Mesenchymal stem cell (in vitro differentiated cells and primary cell): ENCODE results near the gene FNDC10.

Experiments
- DNase-seq: peaks from one replicate; pipeline ENCODE4 v3.0.0-alpha.2; 2013
- H2AFZ ChIP-seq: one replicate; pipeline ENCODE4 v1.6.1; 2013; ENCODE audit warnings: low read depth, mild to moderate bottlenecking, control low read depth, inconsistent platforms, low read length, moderate library complexity
- H2AK5ac ChIP-seq: 2 replicates; pipeline ENCODE4 v1.6.1; 2013; ENCODE audit warnings: low read length, moderate library complexity, mild to moderate bottlenecking, inconsistent platforms; ENCODE audit not compliant: severe bottlenecking
- H2BK120ac ChIP-seq: one replicate; pipeline ENCODE4 v1.6.1; 2013; ENCODE audit warnings: low read depth, mild to moderate bottlenecking, inconsistent platforms, low read length, moderate library complexity
- H2BK12ac ChIP-seq, 2 experiments: one replicate each; pipeline ENCODE4 v1.6.1; 2013; ENCODE audit warnings: inconsistent platforms in 2 of 2, low read length in 2 of 2, mild to moderate bottlenecking in 2 of 2, moderate library complexity in 2 of 2, control low read depth in 1 of 2
- H2BK15ac ChIP-seq: one replicate; pipeline ENCODE4 v1.6.1; 2013; ENCODE audit warnings: mild to moderate bottlenecking, low read depth, inconsistent platforms; ENCODE audit not compliant: poor library complexity, severe bottlenecking
- H2BK5ac ChIP-seq: 2 replicates; pipeline ENCODE4 v1.6.1; 2013; ENCODE audit warnings: low read depth, mild to moderate bottlenecking, low read length, control low read depth, inconsistent platforms; ENCODE audit not compliant: poor library complexity, severe bottlenecking
- H3K14ac ChIP-seq, 2 experiments: one replicate each; pipeline ENCODE4 v1.6.1; 2013; ENCODE audit warnings: inconsistent platforms in 2 of 2, low read length in 2 of 2, control low read depth in 1 of 2, mild to moderate bottlenecking in 1 of 2, moderate library complexity in 1 of 2
- H3K18ac ChIP-seq, 2 experiments: one replicate each; pipeline ENCODE4 v1.6.1; 2013; ENCODE audit warnings: inconsistent platforms in 2 of 2, low read length in 2 of 2, control low read depth in 1 of 2, low read depth in 1 of 2, mild to moderate bottlenecking in 1 of 2
- H3K23ac ChIP-seq, 2 experiments: one replicate each; pipeline ENCODE4 v1.6.1; 2013; ENCODE audit warnings: inconsistent platforms in 2 of 2, low read length in 2 of 2, mild to moderate bottlenecking in 2 of 2, moderate library complexity in 2 of 2, control low read depth in 1 of 2
- H3K27ac ChIP-seq: 2 replicates; pipeline ENCODE4 v1.5.1; 2013; ENCODE audit warnings: mild to moderate bottlenecking, moderate library complexity, low read length, control low read depth, inconsistent platforms; ENCODE audit not compliant: poor library complexity, severe bottlenecking
- H3K27me3 ChIP-seq, 2 experiments: 2 replicates each; pipeline versions ENCODE4 v1.6.1 to v1.7.0; 2013; ENCODE audit warnings: low read length in 2 of 2, mild to moderate bottlenecking in 2 of 2, moderate library complexity in 2 of 2, control low read depth in 1 of 2, inconsistent platforms in 1 of 2; ENCODE audit not compliant: control insufficient read depth in 1 of 2, insufficient read depth in 1 of 2
- H3K36me3 ChIP-seq, 2 experiments: 2 replicates each; pipeline versions ENCODE4 v1.6.1 to v1.7.0; 2013; ENCODE audit warnings: low read length in 2 of 2, control low read depth in 1 of 2, inconsistent platforms in 1 of 2, low read depth in 1 of 2, mild to moderate bottlenecking in 1 of 2; ENCODE audit not compliant: insufficient read depth in 2 of 2, control insufficient read depth in 1 of 2
- H3K4ac ChIP-seq, 2 experiments: one replicate each; pipeline ENCODE4 v1.6.1; 2013; ENCODE audit warnings: inconsistent platforms in 2 of 2, low read length in 2 of 2, mild to moderate bottlenecking in 2 of 2, moderate library complexity in 2 of 2, control low read depth in 1 of 2, low read depth in 1 of 2
- H3K4me1 ChIP-seq: 2 replicates; pipeline ENCODE4 v1.6.1; 2013; ENCODE audit warnings: low read depth, low read length, control low read depth; ENCODE audit not compliant: control insufficient read depth, insufficient read depth
- H3K4me2 ChIP-seq: 2 replicates; pipeline ENCODE4 v1.6.1; 2013; ENCODE audit warnings: low read length, mild to moderate bottlenecking, inconsistent platforms; ENCODE audit not compliant: poor library complexity, severe bottlenecking
- H3K4me3 ChIP-seq, 2 experiments: 2 replicates each; pipeline versions ENCODE4 v1.5.1 to v1.7.0; 2013; ENCODE audit warnings: low read length in 2 of 2, mild to moderate bottlenecking in 2 of 2, control low read depth in 1 of 2, low read depth in 1 of 2; ENCODE audit not compliant: insufficient read depth in 1 of 2
- H3K79me1 ChIP-seq: replicated peaks from 2 replicates; pipeline ENCODE4 v1.6.1; 2013; ENCODE audit warnings: mild to moderate bottlenecking, control low read depth, low read length, inconsistent platforms; ENCODE audit not compliant: poor library complexity, severe bottlenecking
- H3K9ac ChIP-seq: 2 replicates; pipeline ENCODE4 v1.7.0; 2013; ENCODE audit warnings: mild to moderate bottlenecking, low read length, moderate library complexity
- H3K9me3 ChIP-seq: 2 replicates; pipeline ENCODE4 v1.7.0; 2013; ENCODE audit warnings: mild to moderate bottlenecking, low read length; ENCODE audit not compliant: control insufficient read depth
- H4K8ac ChIP-seq: one replicate; pipeline ENCODE4 v1.6.1; 2013; ENCODE audit warnings: inconsistent platforms, mild to moderate bottlenecking, low read length, moderate library complexity
- H4K91ac ChIP-seq: one replicate; pipeline ENCODE4 v1.6.1; 2013; ENCODE audit warnings: mild to moderate bottlenecking, low read length, inconsistent platforms
- WGBS: methylation state at CpG from one replicate; pipeline ENCODE4 v1.1.7; 2013; ENCODE audit warnings: mixed read lengths; 5-methylcytosine and 5-hydroxymethylcytosine counted together

Gene FNDC10

DNA sequence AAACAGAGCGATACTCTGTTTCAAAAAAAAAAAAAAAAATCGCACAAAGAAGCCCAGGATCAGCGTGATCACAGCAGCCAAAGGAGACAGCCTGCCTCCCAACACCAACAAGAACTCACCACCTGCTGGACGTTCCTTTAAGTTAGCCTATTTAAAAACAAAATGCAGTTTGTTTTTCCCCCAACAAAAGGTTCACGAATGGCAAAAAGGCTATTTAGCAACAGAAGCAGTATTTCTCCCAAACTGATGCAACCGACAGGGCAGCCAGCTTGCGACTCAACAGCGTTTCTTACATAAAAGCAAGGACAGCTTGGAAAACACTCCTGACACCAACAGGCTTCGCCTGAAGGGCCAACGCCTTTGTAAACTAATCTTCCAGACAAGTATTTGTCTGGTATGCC lies 32.0 kb downstream of the FNDC10 start:
- DNase-seq = peak; percentile 23
- peaks cover 1% of the 10 kb centered on the region for H3K79me1 ChIP-seq
- no peak overlapping the region for H2BK15ac ChIP-seq
- no peaks in the 10 kb centered on the region for H3K9me3 ChIP-seq
- H2BK120ac ChIP-seq = no peak overlapping the region
- H3K9ac ChIP-seq = no peak overlapping the region
- no peak overlapping the region for H3K23ac ChIP-seq
- H3K4me3 ChIP-seq = no peak overlapping the region
- no peak overlapping the region for H4K91ac ChIP-seq
- no peak overlapping the region for H3K14ac ChIP-seq
- H3K4me1 ChIP-seq = peaks cover 12% of the 10 kb centered on the region
- H2AFZ ChIP-seq = no peak overlapping the region
- no peak overlapping the region for H3K4ac ChIP-seq
- H2BK12ac ChIP-seq = no peak overlapping the region
- H3K18ac ChIP-seq = no peak overlapping the region
- no peak overlapping the region for H4K8ac ChIP-seq
- WGBS = 81% methylated on average over 10 of the region's 10 CpGs
- no peak overlapping the region for H3K4me2 ChIP-seq
- H3K36me3 ChIP-seq = peaks cover 49 to 52% of the 10 kb centered on the region in 2 experiments
- H2AK5ac ChIP-seq = no peak overlapping the region
- H2BK5ac ChIP-seq = no peak overlapping the region
- no peaks in the 10 kb centered on the region for H3K27me3 ChIP-seq
- no peak overlapping the region for H3K27ac ChIP-seq

- Histone ChIP-seq H3K27me3 (no peaks in the 10 kb centered on the region), H3K4me1 (peaks cover 11% of the 10 kb centered on the region), H3K18ac (no peak overlapping the region), H2BK5ac (no peak overlapping the region), H3K79me1 (peaks cover 7% of the 10 kb centered on the region), H2AK5ac (no peak overlapping the region), H3K27ac (no peak overlapping the region), H3K4me2 (no peak overlapping the region), H3K36me3 (peaks cover 55 to 57% of the 10 kb centered on the region in 2 experiments), H2BK12ac (no peak overlapping the region), H3K4me3 (no peak overlapping the region), H2BK15ac (no peak overlapping the region), H2AFZ (no peak overlapping the region), H3K4ac (no peak overlapping the region), H2BK120ac (no peak overlapping the region), H4K8ac (no peak overlapping the region), H3K9ac (no peak overlapping the region), H4K91ac (no peak overlapping the region), H3K14ac (no peak overlapping the region), H3K23ac (no peak overlapping the region), H3K9me3 (no peaks in the 10 kb centered on the region)
- DNase-seq = no peak
- 93% methylated on average over 31 of the region's 31 CpGs for whole genome bisulfite sequencing
Observed at GRCh38 chr1:1567152-1567875, 32.6 kb downstream of the FNDC10 start.

- no peak overlapping the region for H3K4ac ChIP-seq
Observed at GRCh38 chr1:1565340-1565739, 34.6 kb downstream of the FNDC10 start.

DNA sequence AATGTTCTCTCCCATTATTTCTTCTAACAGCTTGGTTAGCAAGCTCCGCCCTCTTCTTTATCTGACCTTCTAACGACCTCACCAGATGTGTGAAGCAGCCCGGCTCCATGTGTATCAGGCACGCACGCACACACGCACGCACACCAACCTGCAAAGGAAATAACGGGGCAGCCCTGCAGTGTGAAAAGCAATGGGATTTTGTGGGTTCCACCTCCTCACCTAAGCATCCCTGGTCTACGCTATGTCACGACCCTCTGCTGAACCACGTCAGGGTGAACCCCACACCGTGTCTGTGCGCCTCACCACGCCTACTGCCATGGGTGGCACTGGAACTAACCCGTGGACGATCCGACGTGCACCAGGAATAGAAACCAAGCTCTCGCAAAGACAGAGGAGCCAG lies 35.7 kb downstream of the FNDC10 start:
- no peak overlapping the region for H3K4me2 ChIP-seq
- no peak overlapping the region for H2BK120ac ChIP-seq
- peaks cover 8% of the 10 kb centered on the region for H3K4me1 ChIP-seq
- no peak overlapping the region for H3K23ac ChIP-seq
- WGBS = 96% methylated on average over 19 of the region's 19 CpGs
- H4K8ac ChIP-seq = no peak overlapping the region
- no peak overlapping the region for H3K27ac ChIP-seq
- no peak overlapping the region for H3K4me3 ChIP-seq
- DNase-seq = no peak
- no peak overlapping the region for H2BK15ac ChIP-seq
- H3K14ac ChIP-seq = no peak overlapping the region
- H3K36me3 ChIP-seq = peaks cover 68 to 71% of the 10 kb centered on the region in 2 experiments
- H3K27me3 ChIP-seq = no peaks in the 10 kb centered on the region
- H3K9ac ChIP-seq = no peak overlapping the region
- H3K9me3 ChIP-seq = no peaks in the 10 kb centered on the region
- no peak overlapping the region for H2AFZ ChIP-seq
- no peak overlapping the region for H4K91ac ChIP-seq
- peaks cover 25% of the 10 kb centered on the region for H3K79me1 ChIP-seq
- no peak overlapping the region for H3K18ac ChIP-seq
- H2BK5ac ChIP-seq = no peak overlapping the region
- H3K4ac ChIP-seq = no peak overlapping the region
- H2AK5ac ChIP-seq = no peak overlapping the region
- H2BK12ac ChIP-seq = no peak overlapping the region

More at GRCh38 chr1:1565340-1565739, 34.6 kb downstream of the FNDC10 start:
- no peak for DNase-seq
- Histone ChIP-seq H2BK120ac (no peak overlapping the region), H3K14ac (no peak overlapping the region), H2BK12ac (no peak overlapping the region), H3K79me1 (peaks cover 20% of the 10 kb centered on the region), H3K27ac (no peak overlapping the region), H2AFZ (no peak overlapping the region), H2BK15ac (no peak overlapping the region), H2AK5ac (no peak overlapping the region), H4K8ac (no peak overlapping the region), H2BK5ac (no peak overlapping the region), H3K4me3 (no peak overlapping the region), H3K27me3 (no peaks in the 10 kb centered on the region), H3K4me2 (no peak overlapping the region), H3K23ac (no peak overlapping the region), H3K36me3 (peaks cover 63 to 69% of the 10 kb centered on the region in 2 experiments), H3K4me1 (peaks cover 11% of the 10 kb centered on the region), H3K9ac (no peak overlapping the region), H3K18ac (no peak overlapping the region), H4K91ac (no peak overlapping the region), H3K9me3 (no peaks in the 10 kb centered on the region)
- WGBS = 98% methylated on average over 9 of the region's 10 CpGs
